Measurements from ENCODE around the gene TAGLN. TPM values are rescaled to one million over a fixed set of nuclear protein-coding genes. Genes with fewer than 3 reads are reported as not detected.
"Not testable (repeated sequence)": the region's sequence is repeated elsewhere in the genome, so short reads cannot be mapped to it uniquely, and the experiment has no call there.

The TAGLN gene
- total RNA-seq, 2 experiments from 2014 or later, result 5.2 to 5.8 TPM

DNA sequence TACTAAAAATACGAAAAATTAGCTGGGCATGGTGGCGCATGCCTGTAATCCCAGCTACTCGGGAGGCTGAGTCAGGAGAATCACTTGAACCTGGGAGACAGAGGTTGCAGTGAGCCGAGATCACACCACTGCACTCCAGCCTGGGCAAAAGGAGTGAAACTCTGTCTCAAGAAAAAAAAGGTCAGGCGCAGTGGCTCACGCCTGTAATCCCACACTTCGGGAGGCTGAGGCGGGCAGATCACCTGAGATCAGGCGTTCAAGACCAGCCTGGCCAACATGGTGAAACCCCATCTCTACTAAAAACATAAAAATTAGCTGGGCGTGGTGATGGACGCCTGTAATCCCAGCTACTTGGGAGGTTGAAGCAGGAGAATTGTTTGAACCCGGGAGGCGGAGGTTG, 16.0 kb upstream of the TAGLN start:
- CTCF ChIA-PET, result interaction anchor here (7.3 kb wide), 1 partner anchor 46 kb away, joined by 95 read pairs; the partner anchor contains the start of genes PCSK7 and RNF214
- peaks cover 23% of the 10 kb centered on the region for H3K4me1 Mint-ChIP-seq
- H3K27me3 Mint-ChIP-seq; POLR2A ChIA-PET; H3K36me3 Mint-ChIP-seq (ENCODE audit: low read depth); H3K4me3 Mint-ChIP-seq; DNase-seq; H3K27ac Mint-ChIP-seq; H3K9me3 Mint-ChIP-seq: not testable (repeated sequence)

DNA sequence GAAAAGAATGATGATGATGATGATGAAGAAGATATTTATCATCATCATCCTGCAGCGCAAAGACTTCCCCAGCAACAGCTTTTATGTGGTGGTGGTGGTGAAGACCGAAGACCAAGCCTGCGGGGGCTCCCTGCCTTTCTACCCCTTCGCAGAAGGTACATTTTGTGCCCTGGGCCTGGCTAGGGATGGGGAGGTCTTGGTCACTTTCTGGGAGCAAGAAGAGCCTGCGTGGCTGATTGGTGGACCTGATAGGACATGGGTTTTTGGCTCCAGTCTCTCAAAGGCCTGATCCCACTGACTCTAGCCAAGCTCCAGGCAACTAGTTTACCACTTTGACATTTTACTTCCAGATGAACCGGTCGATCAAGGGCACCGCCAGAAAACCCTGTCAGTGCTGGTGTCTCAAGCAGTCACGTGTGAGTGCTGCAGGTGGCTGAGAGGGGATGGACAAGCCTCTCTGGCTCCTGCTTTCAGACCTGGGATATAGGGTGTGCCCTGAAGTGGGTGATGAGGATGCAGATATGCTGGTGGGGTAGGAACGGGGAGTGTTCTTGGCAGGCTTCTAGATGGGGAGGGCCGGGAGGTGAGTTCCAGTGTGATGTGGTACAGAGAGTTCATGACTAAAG, 15.3 kb upstream of the TAGLN start:
- DNase-seq, result no peak
- Mint-ChIP-seq H3K9me3 (no peaks in the 10 kb centered on the region), H3K4me1 (peaks cover 19% of the 10 kb centered on the region), H3K4me3 (no peak overlapping the region), H3K27ac (no peak overlapping the region), H3K27me3 (no peaks in the 10 kb centered on the region), H3K36me3 (ENCODE audit: low read depth) (peaks cover 9% of the 10 kb centered on the region)
- CTCF ChIA-PET, result interaction anchor here (1.2 to 7.3 kb wide), 3 partner anchors 10 to 45 kb away, joined by 3 to 95 read pairs (median 4); partner anchors contain the start of genes PCSK7 and RNF214
- POLR2A ChIA-PET, result no interaction called here

DNA sequence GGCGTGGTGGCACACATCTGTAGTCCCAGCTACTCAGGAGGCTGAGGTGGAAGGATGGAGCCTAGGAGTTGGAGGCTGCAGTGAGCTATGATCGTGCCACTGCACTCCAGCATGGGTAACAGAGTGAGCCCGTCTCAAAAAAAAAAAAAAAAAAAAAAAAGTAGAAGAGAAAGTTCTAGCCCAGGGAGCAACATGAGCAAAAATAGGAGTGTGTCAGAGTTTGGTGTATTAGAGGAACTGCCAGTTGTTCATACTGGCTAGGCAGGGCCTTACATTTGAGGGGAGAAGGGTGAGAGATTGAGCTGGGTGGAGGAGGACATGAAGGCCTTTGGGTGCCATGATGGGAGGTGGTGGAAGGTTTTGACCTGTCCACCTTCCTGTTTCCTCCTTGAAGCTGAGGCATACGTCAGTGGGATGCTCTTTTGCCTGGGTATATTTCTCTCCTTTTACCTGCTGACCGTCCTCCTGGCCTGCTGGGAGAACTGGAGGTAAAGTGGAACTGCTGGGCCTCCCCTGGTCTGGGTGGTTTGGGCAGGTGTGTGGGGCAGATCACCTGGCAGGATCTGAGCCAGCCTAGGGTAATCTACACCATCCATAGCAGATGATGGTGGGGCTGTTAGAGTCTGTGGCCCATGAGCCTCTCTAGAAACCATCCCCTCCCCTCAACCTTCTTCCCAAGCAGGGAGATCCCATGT, 13.3 kb upstream of the TAGLN start:
- H3K27me3 Mint-ChIP-seq, result no peaks in the 10 kb centered on the region
- peaks cover 4% of the 10 kb centered on the region for H3K4me1 Mint-ChIP-seq
- ChIA-PET CTCF (interaction anchor here (0.6 to 0.8 kb wide), 3 partner anchors 40 to 1313 kb away, joined by 3 to 4 read pairs (median 3); no protein-coding TSS in a partner anchor), POLR2A (interaction anchor here (0.6 kb wide), 1 partner anchor 745 kb away, joined by 3 read pairs; no protein-coding TSS in a partner anchor)
- no peak for DNase-seq
- H3K36me3 Mint-ChIP-seq (ENCODE audit: low read depth), result peaks cover 18% of the 10 kb centered on the region
- no peaks in the 10 kb centered on the region for H3K9me3 Mint-ChIP-seq
- no peak overlapping the region for H3K27ac Mint-ChIP-seq
- no peak overlapping the region for H3K4me3 Mint-ChIP-seq

DNA sequence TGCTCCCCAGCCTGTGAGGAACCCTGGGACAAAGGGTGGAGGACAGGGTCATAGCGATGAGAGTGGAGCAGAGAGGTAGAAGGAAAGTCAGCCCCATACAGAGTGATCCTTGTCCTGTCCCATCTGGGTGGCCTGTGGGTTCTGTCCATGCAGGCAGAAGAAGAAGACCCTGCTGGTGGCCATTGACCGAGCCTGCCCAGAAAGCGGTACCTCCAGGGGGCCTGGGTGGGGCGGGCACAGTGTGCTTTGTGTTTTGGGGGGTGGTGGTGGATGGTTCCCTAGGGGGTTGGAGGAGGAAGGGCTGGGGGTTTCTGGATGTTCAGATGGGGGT, 12.8 kb upstream of the TAGLN start:
- Mint-ChIP-seq H3K9me3 (no peaks in the 10 kb centered on the region), H3K27ac (no peak overlapping the region), H3K36me3 (ENCODE audit: low read depth) (peaks cover 18% of the 10 kb centered on the region), H3K4me1 (no peaks in the 10 kb centered on the region), H3K4me3 (no peak overlapping the region), H3K27me3 (no peaks in the 10 kb centered on the region)
- no peak for DNase-seq
- ChIA-PET CTCF (interaction anchor here (0.6 kb wide), 2 partner anchors 297 to 1312 kb away, joined by 3 read pairs; no protein-coding TSS in a partner anchor), POLR2A (no interaction called here)

DNA sequence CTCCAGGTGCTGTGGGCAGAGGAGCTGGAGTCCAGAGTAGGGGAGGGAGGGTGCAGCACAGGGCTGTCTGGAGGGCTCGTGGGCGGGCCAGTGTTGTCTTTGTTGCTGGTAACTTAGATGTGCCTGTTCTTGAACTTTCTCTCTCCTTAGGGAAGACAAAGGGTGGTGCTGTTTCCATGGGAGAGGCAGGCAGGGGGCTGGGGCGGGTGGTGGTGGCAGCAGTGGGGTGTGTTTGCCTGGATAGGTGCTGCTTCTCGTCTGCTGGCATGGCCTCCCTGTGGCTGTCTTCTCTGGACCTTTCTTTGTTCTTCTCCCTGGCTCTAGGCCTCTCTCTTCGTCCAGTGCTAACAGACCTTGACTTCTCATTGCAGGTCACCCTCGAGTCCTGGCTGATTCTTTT, 12.2 kb upstream of the TAGLN start:
- H3K4me3 Mint-ChIP-seq, result no peak overlapping the region
- ChIA-PET POLR2A (no interaction called here), CTCF (no interaction called here)
- H3K4me1 Mint-ChIP-seq, result no peaks in the 10 kb centered on the region
- peaks cover 23% of the 10 kb centered on the region for H3K36me3 Mint-ChIP-seq (ENCODE audit: low read depth)
- H3K27ac Mint-ChIP-seq, result no peak overlapping the region
- DNase-seq, result no peak
- no peaks in the 10 kb centered on the region for H3K27me3 Mint-ChIP-seq
- no peaks in the 10 kb centered on the region for H3K9me3 Mint-ChIP-seq

DNA sequence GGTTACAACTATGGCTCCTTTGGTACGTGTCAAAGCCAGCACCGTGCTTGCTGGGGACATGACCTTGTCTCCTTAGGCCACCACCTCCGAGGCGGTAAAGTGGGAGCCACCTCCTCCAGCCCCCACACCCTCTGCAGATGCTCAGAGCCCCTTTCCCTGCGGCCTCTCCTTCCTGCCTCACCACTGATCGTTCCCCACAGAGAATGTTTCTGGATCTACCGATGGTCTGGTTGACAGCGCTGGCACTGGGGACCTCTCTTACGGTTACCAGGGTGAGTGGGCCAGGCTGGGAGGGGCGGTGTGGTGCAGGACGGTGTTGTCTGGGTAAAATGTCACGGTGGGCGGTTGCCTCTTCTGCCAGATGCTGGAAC, 11.8 kb upstream of the TAGLN start:
- Mint-ChIP-seq H3K4me3 (no peak overlapping the region), H3K27ac (no peak overlapping the region)

DNA sequence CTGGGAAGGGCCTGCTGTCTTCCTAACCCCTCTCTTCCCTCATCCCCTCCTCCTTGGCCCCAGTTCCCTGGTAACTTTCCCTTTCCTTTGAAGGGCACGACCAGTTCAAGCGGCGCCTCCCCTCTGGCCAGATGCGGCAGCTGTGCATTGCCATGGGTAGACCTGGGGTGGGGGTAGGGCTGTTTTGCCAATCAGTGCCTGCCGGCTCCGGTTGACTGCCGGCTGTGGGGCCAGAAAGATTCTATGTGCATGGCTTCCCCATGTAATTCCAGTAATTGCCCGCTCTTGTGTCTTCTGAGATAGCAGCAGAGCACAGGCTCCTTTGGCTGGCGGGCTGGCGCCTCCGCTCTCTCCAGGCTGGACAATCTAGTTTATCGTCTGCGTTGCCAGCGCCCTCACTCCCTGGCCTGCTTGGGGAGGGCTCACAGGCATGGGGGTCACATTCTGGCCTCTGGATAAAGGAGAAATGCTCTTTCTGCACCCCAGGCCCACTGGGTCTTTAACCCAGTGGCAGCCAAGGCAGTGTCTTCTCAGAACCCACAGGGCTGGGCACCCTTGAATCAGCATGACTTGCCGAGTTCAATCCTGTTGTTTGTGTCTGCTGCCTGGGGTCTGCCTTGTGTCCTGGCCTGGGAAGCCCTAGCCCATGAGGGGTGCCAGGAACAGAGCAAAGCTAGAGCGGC, 11.2 kb upstream of the TAGLN start:
- no peaks in the 10 kb centered on the region for H3K9me3 Mint-ChIP-seq
- no peak overlapping the region for H3K27ac Mint-ChIP-seq
- no peak overlapping the region for H3K4me3 Mint-ChIP-seq
- ChIA-PET CTCF (no interaction called here), POLR2A (interaction anchor here (1.0 to 1.8 kb wide), 2 partner anchors 9 to 14 kb away, joined by 3 read pairs; no protein-coding TSS in a partner anchor)
- DNase-seq, result no peak
- peaks cover 1% of the 10 kb centered on the region for H3K4me1 Mint-ChIP-seq
- peaks cover 25% of the 10 kb centered on the region for H3K36me3 Mint-ChIP-seq (ENCODE audit: low read depth)
- H3K27me3 Mint-ChIP-seq, result no peaks in the 10 kb centered on the region

More for the DNA sequence above, 11.8 kb upstream of the TAGLN start:
- Mint-ChIP-seq H3K9me3 (no peaks in the 10 kb centered on the region), H3K4me1 (no peaks in the 10 kb centered on the region), H3K36me3 (ENCODE audit: low read depth) (peaks cover 25% of the 10 kb centered on the region), H3K27me3 (no peaks in the 10 kb centered on the region)
- ChIA-PET CTCF (no interaction called here), POLR2A (no interaction called here)
- DNase-seq, result no peak

DNA sequence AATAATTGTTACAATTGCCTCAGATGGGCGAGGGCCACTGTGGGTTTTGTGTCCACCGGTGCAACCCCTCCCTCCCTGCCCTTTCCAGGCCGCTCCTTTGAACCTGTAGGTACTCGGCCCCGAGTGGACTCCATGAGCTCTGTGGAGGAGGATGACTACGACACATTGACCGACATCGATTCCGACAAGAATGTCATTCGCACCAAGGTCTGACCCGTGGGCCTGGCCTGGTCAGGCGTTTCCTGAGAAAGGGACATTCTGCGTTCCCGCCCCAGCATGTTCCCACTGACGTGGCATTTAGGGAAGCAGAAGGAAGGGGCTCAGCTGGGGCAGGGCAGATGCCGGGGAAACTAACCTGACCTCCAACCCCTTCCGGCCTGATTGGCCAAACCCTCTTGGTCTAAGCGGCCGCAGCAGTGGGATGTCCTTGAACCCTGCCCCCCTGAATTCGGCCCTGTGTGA, 10.5 kb upstream of the TAGLN start:
- Mint-ChIP-seq H3K9me3 (no peaks in the 10 kb centered on the region), H3K27me3 (no peaks in the 10 kb centered on the region), H3K36me3 (ENCODE audit: low read depth) (peaks cover 23% of the 10 kb centered on the region), H3K4me1 (peaks cover 2% of the 10 kb centered on the region), H3K27ac (no peak overlapping the region), H3K4me3 (no peak overlapping the region)
- no peak for DNase-seq
- CTCF ChIA-PET, result no interaction called here
- POLR2A ChIA-PET, result interaction anchor here (0.6 to 1.8 kb wide), 3 partner anchors 9 to 838 kb away, joined by 3 read pairs; no protein-coding TSS in a partner anchor

DNA sequence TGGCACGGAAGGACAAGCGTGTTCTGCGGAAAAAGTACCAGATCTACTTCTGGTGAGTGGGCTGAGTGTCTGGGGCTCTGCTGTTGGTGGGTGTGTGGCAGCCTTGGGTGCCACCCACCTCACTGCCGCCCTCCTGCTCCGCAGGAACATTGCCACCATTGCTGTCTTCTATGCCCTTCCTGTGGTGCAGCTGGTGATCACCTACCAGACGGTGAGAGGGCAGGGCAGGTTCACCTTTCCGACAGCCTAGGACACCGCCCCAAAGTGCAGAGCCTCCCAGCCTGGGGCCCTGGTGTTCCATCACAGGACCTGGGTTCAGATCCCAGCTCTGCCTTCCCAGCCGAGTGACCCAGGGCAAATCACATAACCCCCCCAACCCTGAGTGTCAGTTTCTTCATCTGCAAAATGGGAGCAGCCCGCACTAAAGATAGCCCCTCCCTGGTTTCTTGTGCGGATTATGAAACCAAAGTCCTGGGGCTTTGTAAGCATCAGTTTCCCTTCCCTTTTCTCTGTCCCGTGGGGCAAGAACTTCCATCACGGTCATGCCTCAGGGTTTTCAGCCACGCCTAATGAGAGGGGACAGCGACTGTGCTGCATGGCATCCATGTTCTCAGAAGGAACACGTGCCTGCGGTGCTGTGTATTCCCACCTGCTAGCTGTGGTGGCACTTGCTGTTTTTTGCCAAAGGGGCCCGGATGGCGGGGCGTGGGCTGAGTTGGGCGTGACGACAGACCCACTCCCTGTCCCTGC, 9.8 kb upstream of the TAGLN start:
- Mint-ChIP-seq H3K9me3 (no peaks in the 10 kb centered on the region), H3K27ac (no peak overlapping the region), H3K36me3 (ENCODE audit: low read depth) (peaks cover 16% of the 10 kb centered on the region), H3K27me3 (no peaks in the 10 kb centered on the region), H3K4me3 (no peak overlapping the region), H3K4me1 (peaks cover 2% of the 10 kb centered on the region)
- ChIA-PET POLR2A (interaction anchor here (0.6 to 1.8 kb wide), 3 partner anchors 10 to 837 kb away, joined by 3 read pairs; no protein-coding TSS in a partner anchor), CTCF (interaction anchor here (0.9 kb wide), 1 partner anchor 9 kb away, joined by 3 read pairs; no protein-coding TSS in a partner anchor)
- DNase-seq, result no peak

DNA sequence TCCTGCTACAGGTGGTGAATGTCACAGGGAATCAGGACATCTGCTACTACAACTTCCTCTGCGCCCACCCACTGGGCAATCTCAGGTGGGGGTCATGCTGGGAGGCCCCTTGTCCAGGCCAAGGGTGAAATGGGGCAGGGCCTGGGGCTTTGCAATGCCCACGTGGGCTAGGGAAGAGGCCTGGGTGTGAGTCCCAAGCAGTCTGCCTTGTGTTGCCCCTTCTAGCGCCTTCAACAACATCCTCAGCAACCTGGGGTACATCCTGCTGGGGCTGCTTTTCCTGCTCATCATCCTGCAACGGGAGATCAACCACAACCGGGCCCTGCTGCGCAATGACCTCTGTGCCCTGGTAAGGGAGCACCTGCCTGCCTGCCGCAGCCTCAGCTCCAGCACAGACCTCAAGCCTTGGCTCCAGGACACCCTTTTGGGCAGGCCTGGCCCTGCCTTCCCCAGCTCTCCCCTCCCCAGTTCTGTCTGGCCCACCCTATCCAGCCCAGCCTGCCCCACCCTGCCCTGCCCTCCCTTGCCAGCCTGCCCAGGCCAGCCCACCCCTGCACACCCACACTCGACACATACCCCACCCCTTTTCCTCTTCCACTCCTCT, 9.1 kb upstream of the TAGLN start:
- Mint-ChIP-seq H3K4me1 (peaks cover 3% of the 10 kb centered on the region), H3K36me3 (ENCODE audit: low read depth) (peaks cover 16% of the 10 kb centered on the region), H3K9me3 (no peaks in the 10 kb centered on the region), H3K27ac (no peak overlapping the region), H3K27me3 (no peaks in the 10 kb centered on the region), H3K4me3 (no peak overlapping the region)
- ChIA-PET CTCF (interaction anchor here (0.9 kb wide), 1 partner anchor 10 kb away, joined by 3 read pairs; no protein-coding TSS in a partner anchor), POLR2A (no interaction called here)
- DNase-seq, result no peak

DNA sequence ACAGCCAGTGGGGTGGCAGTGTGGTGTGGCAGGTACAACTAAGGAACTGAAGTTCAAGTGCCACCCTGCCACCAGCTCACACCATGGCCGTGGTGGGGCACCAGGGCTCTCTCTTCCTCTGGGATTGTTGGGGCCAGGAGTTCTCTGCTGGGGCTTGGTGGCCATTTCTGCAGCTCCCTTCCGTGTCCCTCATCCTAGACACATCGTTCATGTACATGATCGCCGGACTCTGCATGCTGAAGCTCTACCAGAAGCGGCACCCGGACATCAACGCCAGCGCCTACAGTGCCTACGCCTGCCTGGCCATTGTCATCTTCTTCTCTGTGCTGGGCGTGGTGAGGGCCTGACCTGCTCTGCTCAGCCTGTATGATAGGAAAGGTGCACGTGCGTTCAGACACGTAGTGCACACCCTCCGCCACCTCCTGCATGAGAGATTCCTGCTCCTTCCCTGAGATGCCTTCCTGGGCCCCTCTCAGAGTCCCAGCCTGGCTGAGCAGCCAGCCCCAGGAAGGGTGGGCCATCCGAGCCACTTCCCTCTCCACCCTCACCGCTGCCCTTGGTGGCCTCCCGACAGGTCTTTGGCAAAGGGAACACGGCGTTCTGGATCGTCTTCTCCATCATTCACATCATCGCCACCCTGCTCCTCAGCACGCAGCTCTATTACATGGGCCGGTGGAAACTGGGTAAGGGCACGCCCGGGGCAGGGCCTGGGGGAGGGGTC, 7.3 kb upstream of the TAGLN start:
- H3K9me3 Mint-ChIP-seq, result no peaks in the 10 kb centered on the region
- H3K4me3 Mint-ChIP-seq, result no peak overlapping the region
- ChIA-PET POLR2A (interaction anchor here (1.1 kb wide), 1 partner anchor 18 kb away, joined by 5 read pairs; no protein-coding TSS in a partner anchor), CTCF (no interaction called here)
- H3K4me1 Mint-ChIP-seq, result peaks cover 6% of the 10 kb centered on the region
- no peak overlapping the region for H3K27ac Mint-ChIP-seq
- H3K27me3 Mint-ChIP-seq, result no peaks in the 10 kb centered on the region
- peaks cover 16% of the 10 kb centered on the region for H3K36me3 Mint-ChIP-seq (ENCODE audit: low read depth)
- DNase-seq, result no peak

DNA sequence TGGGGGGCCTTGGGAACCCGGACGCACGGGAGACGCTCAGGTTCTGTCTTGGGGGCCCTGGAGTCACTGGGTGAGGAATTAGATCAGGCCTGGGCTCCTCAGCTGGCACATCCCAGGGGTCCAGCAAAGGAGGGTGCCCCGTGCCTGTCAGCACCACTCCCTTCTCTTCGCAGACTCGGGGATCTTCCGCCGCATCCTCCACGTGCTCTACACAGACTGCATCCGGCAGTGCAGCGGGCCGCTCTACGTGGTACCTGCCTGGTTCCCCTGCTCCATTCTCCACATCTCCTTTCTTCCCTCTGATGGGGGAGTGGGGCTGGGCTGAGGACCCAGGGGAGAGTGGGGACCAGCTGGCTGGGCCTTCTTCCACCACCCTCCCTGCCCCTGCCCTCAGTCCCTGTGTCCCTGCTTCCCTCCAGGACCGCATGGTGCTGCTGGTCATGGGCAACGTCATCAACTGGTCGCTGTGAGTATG, 6.7 kb upstream of the TAGLN start:
- Mint-ChIP-seq H3K4me1 (peaks cover 6% of the 10 kb centered on the region), H3K9me3 (no peaks in the 10 kb centered on the region), H3K36me3 (ENCODE audit: low read depth) (peaks cover 16% of the 10 kb centered on the region), H3K27me3 (no peaks in the 10 kb centered on the region), H3K27ac (no peak overlapping the region), H3K4me3 (no peak overlapping the region)
- ChIA-PET CTCF (interaction anchor here (0.7 to 1.0 kb wide), 2 partner anchors 12 to 30 kb away, joined by 3 read pairs; no protein-coding TSS in a partner anchor), POLR2A (no interaction called here)
- no peak for DNase-seq

All from activated CD4-positive, alpha-beta memory T cell treated with anti-CD3 and anti-CD28 coated beads, Interleukin-2, amount 10 ng/mL, durations not matched to agents 7 days and 5 days (primary cell).